GM23338 (cell line): ENCODE results near the gene COG6. TPM values are rescaled to one million over a fixed set of nuclear protein-coding genes. Genes with fewer than 3 reads are reported as not detected.

ENCODE experiments used
- ATAC-seq: fragments of 200-7000 bp; cut with Tn5 transposase; 3 replicates; pipeline ENCODE4 v1.9.1; 2020
- DNase-seq: peaks from one replicate; pipeline ENCODE4 v3.0.0-alpha.2; 2015; ENCODE audit warnings: low spot score
- H2AFZ ChIP-seq: fragments of 200-600 bp; sonication (generic); 2 replicates; pipeline ENCODE4 v1.8.0; 2016; ENCODE audit warnings: antibody characterized with exemption, mild to moderate bottlenecking, moderate library complexity
- H3F3A ChIP-seq: fragments of 200-600 bp; sonication (generic); replicated peaks from 2 replicates; pipeline ENCODE4 v1.8.0; 2017; ENCODE audit warnings: antibody characterized with exemption, mixed run types, low read depth
- H3K27ac ChIP-seq: fragments of 200-600 bp; sonication (generic); 2 replicates; pipeline ENCODE4 v1.6.1; 2016; ENCODE audit warnings: low read depth
- H3K27me3 ChIP-seq: fragments of 200-600 bp; sonication (generic); 2 replicates; pipeline ENCODE4 v1.8.0; 2016; ENCODE audit warnings: mild to moderate bottlenecking, mixed run types, moderate library complexity; ENCODE audit not compliant: insufficient read depth
- H3K36me3 ChIP-seq: fragments of 200-600 bp; sonication (generic); 2 replicates; pipeline ENCODE4 v1.8.0; 2016; ENCODE audit warnings: mild to moderate bottlenecking; ENCODE audit not compliant: insufficient read depth
- H3K4me1 ChIP-seq: fragments of 200-600 bp; sonication (generic); 2 replicates; pipeline ENCODE4 v1.8.0; 2016; ENCODE audit warnings: mild to moderate bottlenecking, moderate library complexity; ENCODE audit not compliant: insufficient read depth
- H3K4me2 ChIP-seq: fragments of 200-600 bp; sonication (generic); 2 replicates; pipeline ENCODE4 v1.7.1; 2017; ENCODE audit warnings: mixed run types
- H3K4me3 ChIP-seq: fragments of 200-600 bp; sonication (generic); 2 replicates; pipeline ENCODE4 v1.6.1; 2016; ENCODE audit warnings: mixed run types
- H3K79me2 ChIP-seq: fragments of 200-600 bp; sonication (generic); replicated peaks from 2 replicates; pipeline ENCODE4 v1.8.0; 2017; ENCODE audit warnings: mild to moderate bottlenecking; ENCODE audit not compliant: insufficient read depth
- H3K9me2 ChIP-seq: fragments of 200-600 bp; sonication (generic); 2 replicates; pipeline ENCODE4 v1.8.0; 2017; ENCODE audit not compliant: insufficient read depth
- H4K20me1 ChIP-seq: fragments of 200-600 bp; sonication (generic); replicated peaks from 2 replicates; pipeline ENCODE4 v1.8.0; 2017; ENCODE audit warnings: mild to moderate bottlenecking; ENCODE audit not compliant: insufficient read depth
- H3K27ac Mint-ChIP-seq: 2 replicates; pipeline ENCODE4 v1.8.0; 2020; ENCODE audit warnings: inconsistent platforms, mild to moderate bottlenecking, moderate library complexity, mixed read lengths
- H3K27me3 Mint-ChIP-seq: 3 replicates; pipeline ENCODE4 v1.8.0; 2022; ENCODE audit warnings: low read depth, mild to moderate bottlenecking, moderate library complexity, mixed read lengths, inconsistent platforms; ENCODE audit not compliant: insufficient read depth, poor library complexity
- H3K36me3 Mint-ChIP-seq: 3 replicates; pipeline ENCODE4 v1.8.0; 2021; ENCODE audit warnings: low read depth, mild to moderate bottlenecking, inconsistent platforms, moderate library complexity, mixed read lengths
- H3K4me1 Mint-ChIP-seq: 3 replicates; pipeline ENCODE4 v1.8.0; 2020; ENCODE audit warnings: mild to moderate bottlenecking, inconsistent platforms, mixed read lengths
- H3K4me3 Mint-ChIP-seq: 3 replicates; pipeline ENCODE4 v1.8.0; 2021; ENCODE audit warnings: moderate library complexity, mild to moderate bottlenecking, inconsistent platforms, mixed read lengths
- H3K9me3 Mint-ChIP-seq: 3 replicates; pipeline ENCODE4 v1.8.0; 2020; ENCODE audit warnings: moderate library complexity, mild to moderate bottlenecking, inconsistent platforms, mixed read lengths
- CREB1 ChIP-seq: fragments of 250-450 bp; sonication (Bioruptor Pico); IDR thresholded peaks from 2 replicates; pipeline ENCODE4 v1.5.0; 2020; ENCODE audit warnings: low read depth, mild to moderate bottlenecking, moderate library complexity
- EZH2 ChIP-seq: fragments of 200-600 bp; sonication (generic); IDR thresholded peaks from one replicate; pipeline ENCODE4 v1.8.0; 2017; ENCODE audit warnings: antibody characterized with exemption, mild to moderate bottlenecking, low read depth; ENCODE audit not compliant: unreplicated experiment
- EZH2phosphoT487 ChIP-seq: fragments of 200-600 bp; sonication (generic); IDR thresholded peaks from one replicate; pipeline ENCODE4 v1.8.1; 2018; ENCODE audit warnings: antibody characterized with exemption; ENCODE audit not compliant: unreplicated experiment
- JUNB ChIP-seq: IDR thresholded peaks from one replicate; pipeline ENCODE4 v1.6.1; 2016; ENCODE audit warnings: antibody characterized with exemption; ENCODE audit not compliant: unreplicated experiment
- NANOG ChIP-seq: IDR thresholded peaks from 2 replicates; pipeline ENCODE4 v1.6.1; 2016; ENCODE audit warnings: antibody characterized with exemption, borderline replicate concordance
- POLR2AphosphoS5 ChIP-seq: IDR thresholded peaks from 2 replicates; pipeline ENCODE4 v1.6.1; 2016; ENCODE audit warnings: antibody characterized with exemption, low read depth
- STAT1 ChIP-seq: IDR thresholded peaks from one replicate; pipeline ENCODE4 v1.6.1; 2016; ENCODE audit warnings: antibody characterized with exemption; ENCODE audit not compliant: unreplicated experiment
- ZNF114 ChIP-seq: fragments of 250-450 bp; sonication (Bioruptor Pico); IDR thresholded peaks from 2 replicates; pipeline ENCODE4 v1.5.0; 2020; ENCODE audit warnings: mild to moderate bottlenecking, moderate library complexity
- ZNF331 ChIP-seq: fragments of 250-450 bp; sonication (Bioruptor Pico); IDR thresholded peaks from 2 replicates; pipeline ENCODE4 v1.5.0; 2020; ENCODE audit warnings: low read depth, mild to moderate bottlenecking, moderate library complexity
- polyA plus RNA-seq: library from polyadenylated mRNA; unstranded; fragments of >200 nt; fragmentation: Nextera tagmentation; extraction: Ambion mirVana; gene quantifications from 2 replicates; pipeline ENCODE4 v1.2.1, GENCODE V29; 2016
- total RNA-seq: library from RNA; depleted of rRNA; stranded (reverse); fragments of >200 nt; shearing (Covaris generic); gene quantifications from 2 replicates; pipeline ENCODE4 v1.2.3, GENCODE V29; 2014
- TF ChIP-seq, protein P1 (sequence below): IDR thresholded peaks from one replicate; pipeline ENCODE4 v1.6.1; 2018; ENCODE audit warnings: antibody characterized with exemption; ENCODE audit not compliant: unreplicated experiment
- TF ChIP-seq, protein P2 (sequence below): IDR thresholded peaks from 2 replicates; pipeline ENCODE4 v1.6.1; 2016; ENCODE audit warnings: antibody characterized with exemption
- TF ChIP-seq, protein P3 (sequence below): fragments of 250-450 bp; sonication (Bioruptor Pico); IDR thresholded peaks from 2 replicates; pipeline ENCODE4 v1.5.0; 2020; ENCODE audit warnings: mild to moderate bottlenecking, moderate library complexity
- TF ChIP-seq, protein P4 (sequence below), 2 experiments: fragments of 200-600 bp in 1 of 2; sonication (generic) in 1 of 2; conservative IDR thresholded peaks; 2 replicates each; pipeline versions ENCODE4 v1.5.1 to v1.6.1; 2016 to 2017; ENCODE audit warnings: antibody characterized with exemption in 2 of 2, low read depth in 2 of 2, mild to moderate bottlenecking in 2 of 2, moderate library complexity in 1 of 2

The COG6 gene
- total and polyA plus RNA-seq, 2 experiments from 2014 or later, result 10.0 to 23.6 TPM

DNA sequence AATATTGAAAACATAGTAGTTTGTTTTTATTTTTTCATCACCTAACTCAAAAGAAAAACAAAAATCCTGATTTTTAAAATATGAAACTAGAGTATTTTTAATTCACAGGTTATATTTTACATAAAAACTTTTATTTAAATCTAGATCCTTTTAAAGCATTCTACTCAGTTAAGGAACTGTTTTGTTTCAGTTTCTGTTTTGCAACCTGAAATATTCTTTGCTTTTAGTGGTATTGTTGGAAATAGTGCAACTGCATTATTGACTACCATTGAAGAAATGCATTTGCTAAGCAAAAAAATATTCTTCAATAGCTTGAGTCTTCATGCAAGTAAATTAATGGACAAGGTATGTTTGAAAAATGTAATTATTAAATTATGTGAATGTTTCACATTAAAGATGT lies 43.8 kb downstream of the COG6 start:
- no peaks in the 10 kb centered on the region; the same call in 2 of the 3 replicates for H3K4me1 Mint-ChIP-seq
- no peaks in the 10 kb centered on the region for H3K36me3 Mint-ChIP-seq
- H3F3A ChIP-seq, result no peaks in the 10 kb centered on the region
- no peak overlapping the region for H3K27ac ChIP-seq
- H3K9me3 Mint-ChIP-seq, result no peaks in the 10 kb centered on the region
- no peaks in the 10 kb centered on the region for H3K9me2 ChIP-seq
- no peak overlapping the region for H3K4me2 ChIP-seq
- H3K4me3 ChIP-seq, result no peak overlapping the region
- DNase-seq, result no peak
- H3K27ac Mint-ChIP-seq, result no peak overlapping the region
- ATAC-seq, result no peak
- no peak overlapping the region for H3K4me3 Mint-ChIP-seq
- TF ChIP-seq ZNF114 (CRISPR knock-in tag), result no peak
- TF ChIP-seq, protein P1, sequence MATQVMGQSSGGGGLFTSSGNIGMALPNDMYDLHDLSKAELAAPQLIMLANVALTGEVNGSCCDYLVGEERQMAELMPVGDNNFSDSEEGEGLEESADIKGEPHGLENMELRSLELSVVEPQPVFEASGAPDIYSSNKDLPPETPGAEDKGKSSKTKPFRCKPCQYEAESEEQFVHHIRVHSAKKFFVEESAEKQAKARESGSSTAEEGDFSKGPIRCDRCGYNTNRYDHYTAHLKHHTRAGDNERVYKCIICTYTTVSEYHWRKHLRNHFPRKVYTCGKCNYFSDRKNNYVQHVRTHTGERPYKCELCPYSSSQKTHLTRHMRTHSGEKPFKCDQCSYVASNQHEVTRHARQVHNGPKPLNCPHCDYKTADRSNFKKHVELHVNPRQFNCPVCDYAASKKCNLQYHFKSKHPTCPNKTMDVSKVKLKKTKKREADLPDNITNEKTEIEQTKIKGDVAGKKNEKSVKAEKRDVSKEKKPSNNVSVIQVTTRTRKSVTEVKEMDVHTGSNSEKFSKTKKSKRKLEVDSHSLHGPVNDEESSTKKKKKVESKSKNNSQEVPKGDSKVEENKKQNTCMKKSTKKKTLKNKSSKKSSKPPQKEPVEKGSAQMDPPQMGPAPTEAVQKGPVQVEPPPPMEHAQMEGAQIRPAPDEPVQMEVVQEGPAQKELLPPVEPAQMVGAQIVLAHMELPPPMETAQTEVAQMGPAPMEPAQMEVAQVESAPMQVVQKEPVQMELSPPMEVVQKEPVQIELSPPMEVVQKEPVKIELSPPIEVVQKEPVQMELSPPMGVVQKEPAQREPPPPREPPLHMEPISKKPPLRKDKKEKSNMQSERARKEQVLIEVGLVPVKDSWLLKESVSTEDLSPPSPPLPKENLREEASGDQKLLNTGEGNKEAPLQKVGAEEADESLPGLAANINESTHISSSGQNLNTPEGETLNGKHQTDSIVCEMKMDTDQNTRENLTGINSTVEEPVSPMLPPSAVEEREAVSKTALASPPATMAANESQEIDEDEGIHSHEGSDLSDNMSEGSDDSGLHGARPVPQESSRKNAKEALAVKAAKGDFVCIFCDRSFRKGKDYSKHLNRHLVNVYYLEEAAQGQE, result no peak
- TF ChIP-seq EZH2phosphoT487, result no peak
- no peak for TF ChIP-seq NANOG
- no peak for TF ChIP-seq EZH2
- TF ChIP-seq ZNF331 (CRISPR knock-in tag), result no peak
- no peak for TF ChIP-seq POLR2AphosphoS5
- TF ChIP-seq STAT1, result no peak
- TF ChIP-seq, protein P2, sequence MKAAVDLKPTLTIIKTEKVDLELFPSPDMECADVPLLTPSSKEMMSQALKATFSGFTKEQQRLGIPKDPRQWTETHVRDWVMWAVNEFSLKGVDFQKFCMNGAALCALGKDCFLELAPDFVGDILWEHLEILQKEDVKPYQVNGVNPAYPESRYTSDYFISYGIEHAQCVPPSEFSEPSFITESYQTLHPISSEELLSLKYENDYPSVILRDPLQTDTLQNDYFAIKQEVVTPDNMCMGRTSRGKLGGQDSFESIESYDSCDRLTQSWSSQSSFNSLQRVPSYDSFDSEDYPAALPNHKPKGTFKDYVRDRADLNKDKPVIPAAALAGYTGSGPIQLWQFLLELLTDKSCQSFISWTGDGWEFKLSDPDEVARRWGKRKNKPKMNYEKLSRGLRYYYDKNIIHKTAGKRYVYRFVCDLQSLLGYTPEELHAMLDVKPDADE, result no peak
- TF ChIP-seq CREB1 (CRISPR knock-in tag), result no peak
- TF ChIP-seq, protein P3, sequence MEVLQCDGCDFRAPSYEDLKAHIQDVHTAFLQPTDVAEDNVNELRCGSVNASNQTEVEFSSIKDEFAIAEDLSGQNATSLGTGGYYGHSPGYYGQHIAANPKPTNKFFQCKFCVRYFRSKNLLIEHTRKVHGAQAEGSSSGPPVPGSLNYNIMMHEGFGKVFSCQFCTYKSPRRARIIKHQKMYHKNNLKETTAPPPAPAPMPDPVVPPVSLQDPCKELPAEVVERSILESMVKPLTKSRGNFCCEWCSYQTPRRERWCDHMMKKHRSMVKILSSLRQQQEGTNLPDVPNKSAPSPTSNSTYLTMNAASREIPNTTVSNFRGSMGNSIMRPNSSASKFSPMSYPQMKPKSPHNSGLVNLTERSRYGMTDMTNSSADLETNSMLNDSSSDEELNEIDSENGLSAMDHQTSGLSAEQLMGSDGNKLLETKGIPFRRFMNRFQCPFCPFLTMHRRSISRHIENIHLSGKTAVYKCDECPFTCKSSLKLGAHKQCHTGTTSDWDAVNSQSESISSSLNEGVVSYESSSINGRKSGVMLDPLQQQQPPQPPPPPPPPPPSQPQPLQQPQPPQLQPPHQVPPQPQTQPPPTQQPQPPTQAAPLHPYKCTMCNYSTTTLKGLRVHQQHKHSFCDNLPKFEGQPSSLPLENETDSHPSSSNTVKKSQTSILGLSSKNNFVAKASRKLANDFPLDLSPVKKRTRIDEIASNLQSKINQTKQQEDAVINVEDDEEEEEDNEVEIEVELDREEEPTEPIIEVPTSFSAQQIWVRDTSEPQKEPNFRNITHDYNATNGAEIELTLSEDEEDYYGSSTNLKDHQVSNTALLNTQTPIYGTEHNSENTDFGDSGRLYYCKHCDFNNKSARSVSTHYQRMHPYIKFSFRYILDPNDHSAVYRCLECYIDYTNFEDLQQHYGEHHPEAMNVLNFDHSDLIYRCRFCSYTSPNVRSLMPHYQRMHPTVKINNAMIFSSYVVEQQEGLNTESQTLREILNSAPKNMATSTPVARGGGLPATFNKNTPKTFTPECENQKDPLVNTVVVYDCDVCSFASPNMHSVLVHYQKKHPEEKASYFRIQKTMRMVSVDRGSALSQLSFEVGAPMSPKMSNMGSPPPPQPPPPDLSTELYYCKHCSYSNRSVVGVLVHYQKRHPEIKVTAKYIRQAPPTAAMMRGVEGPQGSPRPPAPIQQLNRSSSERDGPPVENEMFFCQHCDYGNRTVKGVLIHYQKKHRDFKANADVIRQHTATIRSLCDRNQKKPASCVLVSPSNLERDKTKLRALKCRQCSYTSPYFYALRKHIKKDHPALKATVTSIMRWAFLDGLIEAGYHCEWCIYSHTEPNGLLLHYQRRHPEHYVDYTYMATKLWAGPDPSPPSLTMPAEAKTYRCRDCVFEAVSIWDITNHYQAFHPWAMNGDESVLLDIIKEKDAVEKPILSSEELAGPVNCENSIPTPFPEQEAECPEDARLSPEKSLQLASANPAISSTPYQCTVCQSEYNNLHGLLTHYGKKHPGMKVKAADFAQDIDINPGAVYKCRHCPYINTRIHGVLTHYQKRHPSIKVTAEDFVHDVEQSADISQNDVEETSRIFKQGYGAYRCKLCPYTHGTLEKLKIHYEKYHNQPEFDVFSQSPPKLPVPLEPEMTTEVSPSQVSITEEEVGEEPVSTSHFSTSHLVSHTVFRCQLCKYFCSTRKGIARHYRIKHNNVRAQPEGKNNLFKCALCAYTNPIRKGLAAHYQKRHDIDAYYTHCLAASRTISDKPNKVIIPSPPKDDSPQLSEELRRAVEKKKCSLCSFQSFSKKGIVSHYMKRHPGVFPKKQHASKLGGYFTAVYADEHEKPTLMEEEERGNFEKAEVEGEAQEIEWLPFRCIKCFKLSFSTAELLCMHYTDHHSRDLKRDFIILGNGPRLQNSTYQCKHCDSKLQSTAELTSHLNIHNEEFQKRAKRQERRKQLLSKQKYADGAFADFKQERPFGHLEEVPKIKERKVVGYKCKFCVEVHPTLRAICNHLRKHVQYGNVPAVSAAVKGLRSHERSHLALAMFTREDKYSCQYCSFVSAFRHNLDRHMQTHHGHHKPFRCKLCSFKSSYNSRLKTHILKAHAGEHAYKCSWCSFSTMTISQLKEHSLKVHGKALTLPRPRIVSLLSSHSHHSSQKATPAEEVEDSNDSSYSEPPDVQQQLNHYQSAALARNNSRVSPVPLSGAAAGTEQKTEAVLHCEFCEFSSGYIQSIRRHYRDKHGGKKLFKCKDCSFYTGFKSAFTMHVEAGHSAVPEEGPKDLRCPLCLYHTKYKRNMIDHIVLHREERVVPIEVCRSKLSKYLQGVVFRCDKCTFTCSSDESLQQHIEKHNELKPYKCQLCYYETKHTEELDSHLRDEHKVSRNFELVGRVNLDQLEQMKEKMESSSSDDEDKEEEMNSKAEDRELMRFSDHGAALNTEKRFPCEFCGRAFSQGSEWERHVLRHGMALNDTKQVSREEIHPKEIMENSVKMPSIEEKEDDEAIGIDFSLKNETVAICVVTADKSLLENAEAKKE, result no peak
- TF ChIP-seq, protein P4, sequence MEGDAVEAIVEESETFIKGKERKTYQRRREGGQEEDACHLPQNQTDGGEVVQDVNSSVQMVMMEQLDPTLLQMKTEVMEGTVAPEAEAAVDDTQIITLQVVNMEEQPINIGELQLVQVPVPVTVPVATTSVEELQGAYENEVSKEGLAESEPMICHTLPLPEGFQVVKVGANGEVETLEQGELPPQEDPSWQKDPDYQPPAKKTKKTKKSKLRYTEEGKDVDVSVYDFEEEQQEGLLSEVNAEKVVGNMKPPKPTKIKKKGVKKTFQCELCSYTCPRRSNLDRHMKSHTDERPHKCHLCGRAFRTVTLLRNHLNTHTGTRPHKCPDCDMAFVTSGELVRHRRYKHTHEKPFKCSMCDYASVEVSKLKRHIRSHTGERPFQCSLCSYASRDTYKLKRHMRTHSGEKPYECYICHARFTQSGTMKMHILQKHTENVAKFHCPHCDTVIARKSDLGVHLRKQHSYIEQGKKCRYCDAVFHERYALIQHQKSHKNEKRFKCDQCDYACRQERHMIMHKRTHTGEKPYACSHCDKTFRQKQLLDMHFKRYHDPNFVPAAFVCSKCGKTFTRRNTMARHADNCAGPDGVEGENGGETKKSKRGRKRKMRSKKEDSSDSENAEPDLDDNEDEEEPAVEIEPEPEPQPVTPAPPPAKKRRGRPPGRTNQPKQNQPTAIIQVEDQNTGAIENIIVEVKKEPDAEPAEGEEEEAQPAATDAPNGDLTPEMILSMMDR (conservative IDR thresholded peaks at IDR 0.05; ENCODE audit: low read depth in 2 of 2), result no peak
- TF ChIP-seq JUNB, result no peak
- no peaks in the 10 kb centered on the region for H3K36me3 ChIP-seq
- H2AFZ ChIP-seq, result no peak overlapping the region
- H3K4me1 ChIP-seq, result no peaks in the 10 kb centered on the region
- no peaks in the 10 kb centered on the region for H3K79me2 ChIP-seq
- H3K27me3 ChIP-seq, result no peaks in the 10 kb centered on the region
- H3K27me3 Mint-ChIP-seq, result no peaks in the 10 kb centered on the region
- no peaks in the 10 kb centered on the region for H4K20me1 ChIP-seq
